Iris pigment epithelial cell (primary cell): ENCODE results near the gene LTBP3.
"Not testable (repeated sequence)": the region's sequence is repeated elsewhere in the genome, so short reads cannot be mapped to it uniquely, and the experiment has no call there.

Source experiments
- DNase-seq: peaks from one replicate; pipeline ENCODE4 v3.0.0-alpha.2; 2011; ENCODE audit warnings: low read depth

LTBP3 gene

DNA sequence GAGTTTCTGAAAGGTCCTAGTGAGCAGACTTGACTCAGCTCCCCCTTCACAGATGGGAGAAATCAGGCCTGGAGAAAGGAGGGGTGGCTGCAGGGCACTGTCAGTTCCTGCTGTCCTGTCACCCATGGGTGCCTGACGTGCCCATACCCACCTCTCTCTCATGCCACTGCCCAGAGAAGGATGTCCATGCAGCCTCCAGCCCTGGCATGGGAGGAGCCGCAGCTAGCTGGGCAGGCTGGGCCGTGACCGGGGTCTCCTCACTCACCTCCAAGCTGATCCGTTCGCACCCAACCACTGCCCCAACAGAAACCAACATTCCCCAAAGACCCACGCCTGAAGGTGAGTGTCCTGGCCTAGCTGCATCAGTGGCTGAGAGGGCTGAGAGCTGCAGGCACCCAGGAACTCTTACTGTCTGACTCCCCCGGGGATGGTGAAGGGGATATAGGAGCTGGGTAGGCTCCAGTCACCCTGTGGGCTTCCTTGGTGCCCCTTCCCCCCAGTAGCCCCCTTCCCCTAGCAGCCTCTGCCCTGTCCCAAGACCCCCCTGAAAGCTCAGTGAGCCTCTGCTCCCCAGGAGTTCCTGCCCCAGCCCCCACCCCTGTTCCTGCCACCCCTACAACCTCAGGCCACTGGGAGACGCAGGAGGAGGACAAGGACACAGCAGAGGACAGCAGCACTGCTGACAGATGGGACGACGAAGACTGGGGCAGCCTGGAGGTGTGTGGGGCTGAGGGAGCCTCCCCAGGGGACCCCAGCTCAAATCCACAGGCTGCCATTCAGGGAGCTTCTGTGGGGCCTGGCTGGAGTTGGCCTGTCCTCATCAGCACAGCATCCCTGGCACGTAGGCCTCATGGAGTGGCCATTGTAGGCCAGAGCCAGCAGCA, 21.5 kb downstream of the LTBP3 start:
- no peak for DNase-seq

DNA sequence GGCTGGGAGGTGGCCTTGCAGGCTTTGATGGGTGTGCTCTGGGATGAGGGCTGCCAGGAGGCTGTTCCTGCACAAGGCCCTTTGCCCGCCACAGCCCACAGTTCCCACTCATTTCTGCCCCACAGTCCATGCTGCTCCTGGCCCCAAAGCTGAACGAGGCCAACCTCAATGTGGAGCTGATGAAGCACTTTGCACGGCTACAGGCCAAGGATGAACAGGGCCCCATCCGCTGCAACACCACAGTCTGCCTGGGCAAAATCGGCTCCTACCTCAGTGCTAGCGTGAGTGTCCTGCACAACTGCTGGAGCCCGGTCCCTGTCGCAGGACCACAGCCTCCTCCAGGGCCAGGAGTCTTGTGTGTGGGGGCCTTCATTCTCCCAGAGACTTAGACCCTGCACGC, 23.1 kb downstream of the LTBP3 start:
- no peak for DNase-seq

DNA sequence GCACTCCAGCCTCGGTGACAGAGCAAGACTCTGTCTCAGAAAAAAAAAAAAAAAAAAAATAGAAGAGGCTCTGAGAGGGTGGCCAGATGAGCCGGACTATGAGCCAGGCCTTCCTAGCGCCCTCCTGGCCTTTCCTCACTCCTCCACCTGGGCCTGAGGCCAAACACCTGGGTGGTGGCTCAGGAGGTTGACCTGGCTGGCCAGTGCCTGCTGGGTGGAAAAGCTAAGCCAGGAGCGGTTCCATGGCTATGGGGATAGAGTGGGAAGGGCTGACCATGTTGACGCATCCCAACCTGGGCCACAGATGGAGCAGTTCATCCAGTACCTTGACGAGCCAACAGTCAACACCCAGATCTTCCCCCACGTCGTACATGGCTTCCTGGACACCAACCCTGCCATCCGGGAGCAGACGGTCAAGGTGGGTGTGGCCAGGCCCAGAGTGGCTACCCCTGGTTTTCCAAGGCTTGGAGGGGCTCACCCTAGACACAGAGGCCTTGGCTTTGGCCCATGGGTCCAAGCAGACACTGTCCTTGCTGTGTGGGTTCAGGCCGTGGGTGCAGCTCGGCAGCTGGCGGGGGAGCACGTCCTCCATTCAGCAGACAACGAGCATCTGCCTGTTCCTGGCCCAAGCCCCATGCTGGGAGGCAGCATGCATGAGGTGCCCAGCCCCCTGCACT, 25.6 kb downstream of the LTBP3 start:
- DNase-seq = no peak

DNA sequence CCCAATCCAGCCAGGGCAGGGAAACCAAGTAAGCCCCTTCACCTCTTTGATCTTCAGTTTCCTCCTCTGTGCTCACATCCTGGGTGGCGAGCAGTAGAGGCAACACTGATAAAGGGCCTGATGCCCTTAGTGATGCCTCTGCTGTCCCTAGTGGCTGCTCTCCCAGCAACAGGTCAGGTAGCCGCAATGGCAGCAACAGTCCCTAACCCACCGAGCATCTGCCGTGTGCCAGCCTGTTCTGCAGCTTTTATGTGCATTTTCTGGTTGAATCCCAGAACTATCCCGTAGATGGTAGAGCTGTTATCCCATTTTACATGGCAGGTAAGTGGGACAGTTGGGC, 28.0 kb downstream of the LTBP3 start:
- DNase-seq = no peak

DNA sequence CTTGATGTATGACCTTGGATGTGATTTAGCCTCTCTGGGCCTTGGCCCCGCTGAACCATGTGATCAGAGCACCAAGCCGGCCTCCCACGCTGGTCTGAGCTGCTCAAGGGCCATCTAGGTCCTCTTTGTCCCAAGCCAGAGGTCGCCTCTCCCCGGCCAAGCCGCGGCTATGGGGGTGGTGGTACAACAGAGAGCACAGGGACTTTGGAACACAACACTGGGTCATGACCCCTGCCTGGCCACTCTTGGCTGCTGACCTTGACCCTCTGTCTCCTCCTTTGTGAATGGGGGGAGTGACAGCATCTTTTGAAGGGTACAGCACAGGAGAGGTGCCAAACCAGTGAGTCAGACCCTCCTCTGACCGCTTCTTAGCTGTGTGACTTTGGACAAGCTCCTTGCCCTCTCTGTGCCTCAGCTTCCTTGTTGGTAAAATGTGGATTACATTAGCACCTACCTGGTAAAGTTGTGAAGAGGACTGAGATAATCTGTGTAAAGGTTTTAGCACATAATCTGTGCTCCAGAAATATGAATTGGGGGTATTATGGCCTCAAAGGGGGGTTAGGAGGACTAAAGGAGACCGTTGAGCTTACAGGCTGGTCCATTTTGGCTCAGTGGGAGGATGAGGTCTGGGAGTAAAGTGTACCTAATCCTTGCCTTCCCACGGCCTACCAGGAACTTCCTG, 28.5 kb downstream of the LTBP3 start:
- no peak for DNase-seq

DNA sequence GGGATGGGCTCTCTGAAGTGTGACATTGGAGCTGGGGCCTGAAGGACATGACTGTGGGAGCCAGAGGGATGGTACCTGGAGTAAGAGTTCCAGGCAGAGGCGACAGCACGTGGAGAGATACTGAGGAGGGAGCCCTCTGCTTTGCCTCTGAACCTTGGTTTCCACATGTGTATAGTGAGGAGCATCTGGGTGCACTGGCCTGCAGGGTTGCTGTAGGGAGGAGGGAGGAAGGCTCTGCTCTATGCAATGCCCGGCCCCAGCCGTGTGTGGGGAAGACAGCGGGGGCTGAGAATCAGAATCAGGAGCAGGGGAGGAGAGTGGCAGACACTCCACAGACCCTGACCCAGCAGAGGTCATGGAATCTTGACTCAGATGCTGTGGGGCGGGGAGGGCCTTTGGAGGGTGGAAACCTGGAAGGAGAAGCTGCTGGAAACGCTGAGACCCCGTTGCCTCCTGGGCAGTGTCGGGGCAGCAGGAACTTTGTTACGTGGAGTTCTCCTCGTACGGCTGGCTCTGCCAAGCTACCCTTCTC, 29.3 kb downstream of the LTBP3 start:
- DNase-seq = no peak

DNA sequence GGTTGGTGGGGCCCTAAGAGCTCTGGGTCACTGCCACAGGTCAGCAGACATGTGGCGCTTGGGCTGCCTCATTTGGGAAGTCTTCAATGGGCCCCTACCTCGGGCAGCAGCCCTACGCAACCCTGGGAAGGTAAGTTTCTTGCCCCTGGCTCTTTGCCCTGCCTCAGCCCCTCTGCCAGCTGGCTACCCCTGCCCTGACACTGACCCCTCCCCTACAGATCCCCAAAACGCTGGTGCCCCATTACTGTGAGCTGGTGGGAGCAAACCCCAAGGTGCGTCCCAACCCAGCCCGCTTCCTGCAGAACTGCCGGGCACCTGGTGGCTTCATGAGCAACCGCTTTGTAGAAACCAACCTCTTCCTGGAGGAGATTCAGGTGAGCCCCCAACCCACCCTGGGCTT, 31.4 kb downstream of the LTBP3 start:
- DNase-seq = no peak

DNA sequence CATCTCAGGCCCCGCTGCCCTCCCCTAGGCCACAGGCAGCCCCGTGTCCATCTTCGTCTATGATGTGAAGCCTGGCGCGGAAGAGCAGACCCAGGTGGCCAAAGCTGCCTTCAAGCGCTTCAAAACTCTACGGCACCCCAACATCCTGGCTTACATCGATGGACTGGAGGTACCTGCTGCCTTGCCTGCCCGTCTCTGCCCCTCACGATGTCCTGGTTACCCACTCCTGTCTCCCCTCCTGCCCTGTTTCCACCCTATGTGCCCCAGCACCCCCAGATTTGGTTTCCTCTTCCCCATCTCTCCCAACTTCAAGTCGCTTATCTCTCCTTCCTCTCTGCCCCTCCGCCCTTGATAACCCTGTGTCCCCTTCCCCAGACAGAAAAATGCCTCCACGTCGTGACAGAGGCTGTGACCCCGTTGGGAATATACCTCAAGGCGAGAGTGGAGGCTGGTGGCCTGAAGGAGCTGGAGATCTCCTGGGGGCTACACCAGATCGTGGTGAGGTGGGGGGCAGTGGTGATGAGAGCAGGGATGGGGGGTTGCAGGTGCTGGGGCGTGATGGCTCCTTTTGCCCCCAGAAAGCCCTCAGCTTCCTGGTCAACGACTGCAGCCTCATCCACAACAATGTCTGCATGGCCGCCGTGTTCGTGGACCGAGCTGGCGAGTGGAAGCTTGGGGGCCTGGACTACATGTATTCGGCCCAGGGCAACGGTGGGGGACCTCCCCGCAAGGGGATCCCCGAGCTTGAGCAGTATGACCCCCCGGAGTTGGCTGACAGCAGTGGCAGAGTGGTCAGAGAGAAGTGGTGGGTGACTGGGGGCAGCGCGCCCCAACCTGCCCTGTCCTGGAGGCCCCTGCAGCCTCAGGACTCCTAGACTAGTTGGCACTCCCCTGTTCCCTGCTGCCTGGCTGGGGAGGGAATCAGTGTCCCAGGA, 32.3 kb downstream of the LTBP3 start:
- peak; percentile 32 for DNase-seq

DNA sequence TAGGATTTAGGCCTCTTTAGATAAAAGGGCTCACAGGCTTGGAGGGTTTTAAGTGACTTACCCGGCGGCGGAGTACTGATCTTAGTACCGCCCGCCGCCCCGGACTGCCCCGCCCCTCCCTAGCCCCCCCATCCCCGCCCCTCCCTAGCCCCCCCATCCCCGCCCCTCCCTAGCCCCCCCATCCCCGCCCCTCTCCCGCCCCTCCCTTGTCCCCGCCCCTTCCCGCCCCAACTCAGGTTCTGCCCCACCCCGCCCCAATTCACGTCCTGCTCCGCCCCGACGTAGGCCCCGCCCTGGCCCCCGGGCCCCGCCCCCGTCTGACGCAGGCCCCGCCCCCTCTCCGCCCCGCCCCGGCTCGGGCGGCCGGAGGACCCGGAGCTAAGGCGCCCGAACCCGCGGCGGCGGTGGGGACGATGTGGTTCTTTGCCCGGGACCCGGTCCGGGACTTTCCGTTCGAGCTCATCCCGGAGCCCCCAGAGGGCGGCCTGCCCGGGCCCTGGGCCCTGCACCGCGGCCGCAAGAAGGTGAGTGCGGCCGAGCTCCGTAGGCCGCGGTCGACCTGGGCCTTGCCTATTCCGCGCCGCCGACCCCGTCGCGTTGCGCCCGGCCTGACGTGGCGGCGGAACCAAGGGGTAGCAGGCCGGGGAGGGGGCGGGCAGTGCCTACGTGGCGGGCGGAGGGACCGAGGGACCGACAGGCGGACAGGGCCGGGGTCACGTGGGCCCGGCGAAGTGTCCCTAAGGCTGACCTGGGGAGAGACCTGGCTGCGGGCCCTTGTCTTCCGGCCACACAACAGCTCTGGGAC, 33.2 kb downstream of the LTBP3 start, which contains the start of gene SCYL1:
TSS of gene SCYL1 (plus strand) at position 343 of the 805 bp plus-strand sequence. CDS start at position 414, 71 bp downstream.
- peak; percentile 75 for DNase-seq

DNA sequence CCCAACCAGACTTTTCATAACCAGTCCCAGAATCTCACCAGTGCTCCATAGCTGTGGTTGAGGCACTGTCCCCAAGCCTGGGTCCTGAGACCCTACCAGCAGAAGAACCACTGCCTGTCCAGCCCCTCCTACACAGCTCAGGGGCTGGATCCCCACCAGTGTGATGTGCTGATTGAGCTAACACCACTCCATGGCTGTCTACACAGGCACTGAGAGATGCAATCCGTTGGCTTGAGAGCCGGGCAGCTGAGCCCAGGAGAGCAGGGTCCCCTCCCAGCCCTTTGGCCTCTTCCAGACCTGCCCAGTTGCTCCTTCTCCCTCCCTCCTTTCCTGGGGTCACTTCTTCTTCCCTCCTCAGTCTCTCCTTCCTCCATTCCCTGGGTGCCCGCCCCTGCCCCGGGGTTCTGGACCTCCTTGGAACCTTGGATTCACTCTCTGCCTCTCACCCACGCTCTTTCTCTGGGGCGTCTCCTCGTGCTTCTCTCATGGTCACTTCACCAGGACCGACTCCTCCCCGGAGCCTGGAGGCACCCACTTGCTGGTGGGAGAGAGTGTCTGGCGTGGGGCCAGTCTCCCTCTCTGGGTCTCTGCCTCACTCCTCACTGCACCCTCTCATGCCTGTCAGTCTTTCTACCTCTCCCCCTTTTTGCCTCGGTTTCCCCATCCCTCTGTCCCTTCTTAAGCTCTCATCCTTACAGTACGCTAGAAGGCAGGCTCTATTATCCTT, 34.0 kb downstream of the LTBP3 start:
- no peak for DNase-seq

DNA sequence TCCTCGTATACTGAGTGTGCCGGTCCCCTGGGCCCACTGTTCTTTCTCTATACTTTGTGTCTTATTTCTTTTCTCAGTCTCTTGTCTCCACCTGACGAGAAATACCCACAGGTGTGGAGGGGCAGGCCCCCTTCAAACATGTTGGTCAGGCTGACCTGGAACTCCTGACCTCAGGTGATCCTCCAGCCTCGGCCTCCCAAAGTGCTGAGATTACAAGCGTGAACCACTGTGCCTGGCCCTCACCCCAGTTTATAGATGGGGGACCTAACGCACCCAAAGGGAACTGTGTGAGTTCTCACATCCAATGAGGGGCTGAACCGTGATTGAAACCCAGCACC, 34.6 kb downstream of the LTBP3 start:
- not testable (repeated sequence) for DNase-seq

DNA sequence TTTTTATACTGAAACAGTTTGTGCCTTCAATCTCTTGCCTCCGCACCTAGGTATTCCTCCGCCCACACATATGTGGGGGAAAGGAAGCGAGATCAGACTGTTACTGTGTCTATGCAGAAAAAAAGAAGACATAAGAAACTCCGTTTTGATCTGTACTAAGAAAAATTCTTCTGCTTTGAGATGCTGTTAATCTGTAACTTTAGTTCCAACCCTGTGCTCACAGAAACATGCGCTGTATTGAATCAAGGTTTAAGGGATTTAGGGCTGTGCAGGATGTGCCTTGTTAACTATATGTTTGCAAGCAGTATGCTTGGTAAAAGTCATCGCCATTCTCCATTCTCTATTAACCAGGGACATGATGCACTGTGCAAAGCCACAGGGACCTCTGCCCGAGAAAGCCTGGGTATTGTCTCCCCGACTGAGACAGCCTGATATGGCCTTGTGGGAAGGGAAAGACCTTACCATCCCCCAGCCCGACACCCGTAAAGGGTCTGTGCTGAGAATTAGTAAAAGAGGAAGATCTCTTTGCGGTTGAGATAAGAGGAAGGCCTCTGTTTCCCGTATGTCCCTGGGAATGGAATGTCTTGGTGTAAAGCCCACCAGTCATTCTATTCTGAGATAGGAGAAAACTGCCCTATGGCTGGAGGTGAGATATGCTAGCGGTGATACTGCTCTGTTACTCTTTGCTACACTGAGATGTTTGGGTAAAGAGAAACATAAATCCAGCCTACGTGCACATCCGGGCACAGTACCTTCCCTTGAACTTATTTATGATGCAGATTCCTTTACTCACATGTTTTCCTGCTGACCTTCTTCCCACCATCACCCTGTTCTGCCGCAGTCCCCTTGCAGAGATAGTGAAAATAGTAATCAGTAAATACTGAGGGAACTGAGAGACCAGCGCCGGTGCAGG, 35.2 kb downstream of the LTBP3 start:
- peak; percentile 42 for DNase-seq

DNA sequence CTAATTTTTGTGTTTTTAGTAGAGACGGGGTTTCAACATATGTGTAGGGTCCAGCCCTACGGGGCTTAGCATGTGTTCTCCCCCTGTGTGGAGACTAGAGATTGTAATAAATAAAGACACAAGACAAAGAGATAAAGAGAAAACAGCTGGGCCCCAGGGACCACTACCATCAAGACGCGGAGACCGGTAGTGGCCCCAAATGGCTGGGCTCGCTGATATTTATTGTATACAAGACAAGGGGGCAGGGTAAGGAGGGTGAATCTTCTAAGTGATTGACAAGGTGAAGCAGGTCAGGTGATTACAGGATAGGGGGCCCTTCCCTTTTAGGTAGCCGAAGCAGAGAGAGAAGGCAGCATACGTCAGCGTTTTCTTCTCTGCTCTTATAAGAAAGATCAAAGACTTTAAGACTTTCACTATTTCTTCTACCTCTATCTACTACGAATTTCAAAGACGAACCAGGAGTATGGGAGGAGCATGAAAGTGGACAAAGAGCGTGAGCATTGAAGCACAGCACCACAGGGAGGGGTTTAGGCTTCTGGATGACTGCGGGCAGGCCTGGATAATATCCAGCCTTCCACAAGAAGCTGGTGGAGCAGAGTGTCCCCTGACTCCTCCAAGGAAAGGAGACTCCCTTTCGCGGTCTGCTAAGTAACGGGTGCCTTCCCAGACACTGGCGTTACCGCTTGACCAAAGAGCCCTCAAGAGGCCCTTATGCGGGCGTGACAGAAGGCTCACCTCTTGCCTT, 36.2 kb downstream of the LTBP3 start:
- not testable (repeated sequence) for DNase-seq

DNA sequence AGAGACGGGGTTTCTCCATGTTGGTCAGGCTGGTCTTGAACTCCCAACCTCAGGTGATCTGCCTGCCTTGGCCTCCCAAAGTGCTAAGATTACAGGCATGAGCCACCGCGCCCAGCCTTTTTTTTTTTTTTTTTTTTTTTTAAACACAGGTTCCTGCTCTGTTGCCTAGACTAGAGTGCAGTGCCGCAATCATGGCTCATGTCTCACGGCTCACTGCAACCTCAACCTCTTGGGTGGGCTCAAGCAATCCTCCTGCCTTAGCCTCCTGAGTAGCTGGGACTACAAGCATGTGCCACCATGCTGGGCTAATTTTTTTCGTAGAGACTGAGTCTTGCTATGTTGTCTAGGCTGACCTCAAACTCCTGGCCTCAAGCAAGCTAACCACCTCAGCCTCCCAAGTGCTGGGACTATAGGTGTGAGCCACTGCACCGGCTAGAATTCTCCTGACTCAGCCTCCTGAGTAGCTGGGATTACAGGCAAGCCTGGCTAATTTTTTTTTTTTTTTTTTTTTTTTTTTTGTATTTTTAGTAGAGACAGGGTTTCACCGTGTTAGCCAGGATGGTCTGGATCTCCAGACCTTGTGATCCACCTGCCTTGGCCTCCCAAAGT, 39.1 kb downstream of the LTBP3 start:
- DNase-seq = not testable (repeated sequence)

DNA sequence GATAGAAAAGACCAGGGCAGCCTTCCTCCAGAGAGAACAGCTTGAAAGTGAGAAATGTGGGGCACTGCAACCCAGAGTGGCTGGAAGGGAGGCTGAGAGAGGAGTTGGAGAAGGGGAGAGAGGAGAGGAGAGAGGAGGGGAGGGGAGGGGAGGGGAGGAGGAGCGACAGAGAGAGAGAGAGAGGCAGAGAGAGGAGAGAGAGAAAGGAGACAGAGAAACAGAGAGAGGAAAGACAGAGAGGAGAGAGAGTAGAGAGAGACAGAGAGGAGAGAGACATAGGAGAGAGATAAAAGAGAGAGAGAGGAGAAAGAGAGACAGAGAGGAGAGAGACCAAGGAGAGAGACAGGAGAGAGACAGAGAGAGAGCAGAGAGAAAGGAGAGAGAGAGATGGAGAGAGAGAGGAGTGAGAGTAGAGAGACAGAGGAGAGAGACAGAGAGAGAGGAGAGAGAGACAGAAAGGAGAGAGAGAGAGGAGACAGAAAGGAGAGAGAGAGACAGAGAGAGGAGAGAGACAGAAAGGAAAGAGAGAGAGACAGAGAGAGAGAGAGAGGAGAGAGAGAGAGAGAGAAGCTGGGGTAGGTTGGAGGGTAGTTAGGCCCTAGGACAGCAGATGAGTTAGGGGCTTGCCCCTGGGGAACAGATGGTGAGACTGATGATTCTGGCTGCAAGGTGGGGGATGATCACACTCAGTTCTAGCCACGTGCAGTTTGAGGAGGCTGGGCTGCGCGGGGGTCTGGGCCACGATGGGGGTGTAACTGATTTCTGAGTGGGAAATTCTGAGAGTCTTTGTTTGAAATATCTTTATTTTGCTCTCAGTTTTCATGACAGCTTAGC, 41.8 kb downstream of the LTBP3 start:
- DNase-seq = no peak

DNA sequence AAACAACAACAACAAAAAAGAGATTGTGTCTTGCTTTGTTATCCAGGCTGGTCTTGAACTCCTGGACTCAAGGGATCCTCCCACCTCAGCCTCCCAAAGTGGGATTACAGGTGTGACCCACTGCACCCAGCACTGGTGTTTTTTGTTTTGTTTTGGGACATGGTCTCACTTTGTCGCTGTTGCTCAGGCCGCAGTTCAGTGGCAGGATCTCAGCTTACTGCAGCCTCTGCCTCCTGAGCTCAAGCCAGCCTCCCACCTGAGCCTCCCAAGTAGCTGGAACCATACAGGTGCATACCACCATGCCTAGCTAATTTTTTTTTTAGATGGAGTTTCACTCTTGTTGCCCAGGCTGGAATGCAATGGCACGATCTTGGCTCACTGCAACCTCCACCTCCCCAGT, 45.8 kb downstream of the LTBP3 start:
- DNase-seq = not testable (repeated sequence)
